Endometrial microvascular endothelial cells (primary cell): ENCODE measurements around the gene MT1H. TPM values are rescaled to one million over a fixed set of nuclear protein-coding genes. Genes with fewer than 3 reads are reported as not detected.

Source experiments
- in situ Hi-C: cut with HindIII; loops from 2 replicates; pipeline ENCODE4 v1.10.0; 2017; ENCODE audit warnings: low sequenced_read_pairs, low pct_unique_long_range_greater_than_20kb; ENCODE audit errors: inconsistent ontology term
- total RNA-seq: library from RNA; depleted of rRNA; stranded (reverse); fragments of >200 nt; gene quantifications from one replicate; pipeline ENCODE4 v1.2.3, GENCODE V29; 2015; ENCODE audit errors: inconsistent ontology term

Gene MT1H
- total RNA-seq, 1 donor from 2014 or later, result not detected

DNA sequence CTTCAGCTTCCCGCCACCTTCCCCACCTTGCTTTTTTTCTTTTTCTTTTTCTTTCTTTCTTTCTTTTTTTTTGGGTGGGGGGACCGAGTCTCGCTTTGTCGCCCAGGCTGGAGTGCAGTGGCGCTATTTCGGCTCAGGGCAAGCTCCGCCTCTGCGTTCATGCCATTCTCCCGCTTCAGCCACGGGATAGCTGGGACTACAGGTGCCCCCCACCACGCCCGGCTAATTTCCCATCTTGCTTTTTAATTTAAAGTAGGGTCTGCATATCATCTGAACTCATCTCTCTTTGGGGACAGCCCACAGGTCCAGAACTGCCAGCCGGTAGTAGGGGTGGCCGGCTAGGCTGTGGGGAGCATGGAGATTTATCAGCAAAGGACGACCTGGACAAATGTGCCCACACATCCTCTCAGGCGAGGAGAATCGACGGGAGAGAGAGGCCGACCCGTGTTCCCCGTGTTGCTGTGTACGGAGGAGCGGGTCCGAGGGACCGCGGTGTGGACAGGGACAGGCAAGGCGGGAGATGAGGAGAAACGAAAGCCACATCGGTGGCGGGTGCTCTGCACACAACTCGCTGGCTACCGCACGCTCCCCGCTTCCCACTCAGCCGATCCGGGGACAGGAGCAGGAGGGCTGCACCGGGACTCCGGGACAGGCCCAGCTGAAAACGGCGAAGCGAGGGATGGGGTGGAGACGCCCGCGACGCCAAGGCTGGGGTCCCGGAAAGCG lies 34.7 kb upstream of the MT1H start:
- in situ Hi-C loops, result no loop called here

DNA sequence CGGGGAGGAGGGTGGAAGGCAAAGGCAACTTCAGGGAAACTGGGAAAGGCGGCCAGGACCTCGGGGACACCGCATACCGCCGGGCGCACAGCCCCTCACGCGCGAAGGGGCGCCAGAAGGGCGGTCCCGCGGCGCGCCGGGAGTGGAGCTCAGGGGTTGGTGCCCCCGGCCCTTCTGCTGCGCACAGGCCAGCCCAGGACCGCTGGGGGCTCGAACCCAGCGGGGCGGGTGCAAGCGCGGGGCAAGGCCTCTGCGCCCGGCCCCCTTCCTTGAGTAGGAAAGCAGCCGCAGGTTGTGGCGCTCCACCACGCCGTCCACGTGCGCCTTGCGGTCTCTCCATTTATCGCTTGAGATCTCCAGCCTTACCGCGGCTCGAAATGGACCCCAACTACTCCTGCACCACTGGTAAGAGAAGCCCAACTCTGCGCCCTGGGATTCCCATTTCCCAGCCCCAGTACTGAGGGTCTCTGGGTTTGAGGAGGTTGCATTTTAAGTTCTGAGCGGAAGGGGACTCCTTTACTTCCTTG lies 34.1 kb upstream of the MT1H start:
- in situ Hi-C loops, result no loop called here

DNA sequence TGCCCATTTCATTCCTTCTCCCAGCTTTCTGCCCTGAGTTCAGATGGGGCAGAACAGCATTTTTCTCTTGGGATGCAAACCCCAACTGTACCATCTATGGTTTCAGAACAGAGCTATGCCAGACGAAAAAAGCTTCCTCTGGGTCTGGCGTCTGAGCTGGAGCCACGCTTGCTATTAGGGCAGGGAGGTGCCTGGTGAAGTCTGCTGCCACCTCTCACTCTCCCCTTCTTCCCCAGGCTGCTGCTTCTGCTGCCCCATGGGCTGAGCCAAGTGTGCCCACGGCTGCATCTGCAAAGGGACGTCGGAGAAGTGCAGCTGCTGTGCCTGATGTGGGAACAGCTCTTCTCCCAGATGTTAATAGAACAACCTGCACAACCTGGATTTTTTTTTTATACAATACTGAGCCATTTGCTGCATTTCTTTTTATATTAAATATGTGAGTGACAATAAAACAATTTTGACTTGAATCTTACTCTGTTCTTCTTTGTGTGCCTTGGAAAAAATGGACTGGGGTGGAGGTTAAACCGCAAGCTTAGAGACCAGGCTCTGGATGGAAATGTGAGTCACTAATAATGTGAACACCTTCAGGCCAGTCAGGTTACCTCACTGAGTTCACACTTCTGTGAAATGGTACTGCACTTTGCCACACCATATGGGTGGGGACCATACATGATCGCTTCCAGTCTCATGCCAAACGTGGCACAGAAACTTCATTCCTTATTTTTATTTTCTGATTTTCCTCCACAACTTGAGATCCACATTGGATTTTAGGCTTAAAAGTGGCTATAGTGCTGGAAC lies 32.8 kb upstream of the MT1H start:
- in situ Hi-C loops, result no loop called here

DNA sequence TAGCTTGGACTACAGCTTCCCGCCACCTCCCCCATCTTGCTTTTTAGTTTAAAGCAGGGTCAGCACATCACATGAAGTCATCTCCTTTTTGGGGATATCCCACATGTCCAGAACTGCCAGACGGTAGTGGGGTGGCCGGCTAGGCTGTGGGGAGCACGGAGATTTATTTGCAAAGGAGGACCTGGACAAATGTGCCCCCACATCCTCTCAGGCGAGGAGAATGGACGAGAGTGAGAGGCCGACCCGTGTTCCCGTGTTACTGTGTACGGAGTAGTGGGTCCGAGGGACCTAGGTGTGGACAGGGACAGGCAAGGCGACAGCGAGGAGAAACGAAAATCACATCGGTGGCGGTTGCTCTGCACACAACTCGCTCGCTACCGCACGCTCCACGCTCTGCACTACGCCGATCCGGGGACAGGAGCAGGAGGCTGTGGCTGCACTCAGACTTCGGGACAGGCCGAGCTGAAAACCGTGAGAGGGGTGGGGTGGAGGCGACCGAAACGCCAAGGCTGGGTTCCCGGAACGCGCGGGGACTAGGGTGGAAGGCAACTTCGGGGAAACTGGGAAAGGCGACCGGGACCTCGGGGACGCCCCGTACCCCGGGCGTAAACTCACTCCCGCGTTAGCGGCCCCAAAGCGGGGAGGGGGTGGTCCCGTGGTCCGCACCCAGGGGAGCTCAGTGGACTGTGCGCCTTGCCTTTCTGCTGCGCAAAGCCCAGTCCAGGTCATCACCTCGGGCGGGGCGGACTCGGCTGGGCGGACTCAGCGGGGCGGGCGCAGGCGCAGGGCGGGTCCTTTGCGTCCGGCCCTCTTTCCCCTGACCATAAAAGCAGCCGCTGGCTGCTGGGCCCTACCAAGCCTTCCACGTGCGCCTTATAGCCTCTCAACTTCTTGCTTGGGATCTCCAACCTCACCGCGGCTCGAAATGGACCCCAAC lies 31.5 kb upstream of the MT1H start, which contains the start of gene MT1A:
TSS of gene MT1A (plus strand) at position 853 of the 937 bp plus-strand sequence. CDS start at position 926, 73 bp downstream.
- in situ Hi-C loops, result no loop called here

DNA sequence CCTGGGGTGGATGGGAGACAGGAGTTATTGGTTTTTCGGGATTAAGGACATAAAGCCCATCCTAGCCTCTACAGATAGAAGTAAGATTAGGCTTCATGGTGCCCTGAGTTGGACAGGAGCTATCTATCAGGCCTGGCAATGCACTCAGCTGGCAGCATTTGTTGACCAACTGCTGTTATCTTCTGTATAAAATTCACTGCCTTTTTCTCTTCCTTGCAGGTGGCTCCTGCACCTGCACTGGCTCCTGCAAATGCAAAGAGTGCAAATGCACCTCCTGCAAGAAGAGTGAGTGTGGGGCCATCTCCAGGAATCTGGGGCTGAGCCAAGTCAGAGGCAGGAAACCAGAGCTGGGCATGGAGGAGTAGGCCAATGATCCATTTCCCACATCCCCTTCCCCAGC lies 30.6 kb upstream of the MT1H start:
- in situ Hi-C loops, result no loop called here

DNA sequence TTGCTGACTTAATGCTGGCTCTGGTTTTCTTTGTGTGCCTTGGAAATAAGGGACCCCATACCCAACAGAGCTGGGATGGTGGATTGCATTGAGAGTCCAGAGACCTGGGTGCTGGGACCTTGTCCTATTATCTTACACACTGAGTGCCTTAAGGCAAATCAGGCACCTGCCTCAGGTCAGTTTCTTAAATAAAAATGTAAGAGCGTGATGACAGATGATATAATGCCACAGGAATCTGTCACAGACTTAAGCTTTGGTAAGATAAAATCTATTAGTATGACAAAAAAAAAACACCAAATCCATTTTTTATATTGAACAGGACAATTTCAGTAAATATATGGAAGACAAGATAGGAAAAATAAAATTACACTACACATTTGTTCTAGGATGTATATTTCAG lies 29.5 kb upstream of the MT1H start:
- in situ Hi-C loops, result no loop called here

DNA sequence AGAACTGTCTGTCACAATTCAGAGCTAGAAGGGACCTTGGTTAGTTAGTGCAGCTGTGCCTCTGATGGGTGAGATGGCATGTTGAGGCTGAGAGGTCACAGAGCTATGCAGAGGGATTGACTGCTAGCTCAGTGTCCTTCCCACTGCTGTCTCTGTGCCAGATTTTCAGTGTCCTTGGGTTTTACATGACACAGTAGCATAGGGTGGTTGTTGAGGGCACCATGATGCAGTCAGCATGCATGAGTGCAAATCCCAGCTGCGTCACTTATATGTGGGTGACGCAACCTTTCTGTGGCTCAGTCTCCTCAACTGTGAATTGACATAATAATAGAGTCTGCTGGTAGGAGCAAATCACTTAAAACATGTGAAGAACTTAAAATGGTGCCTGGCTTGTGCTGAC lies 28.4 kb upstream of the MT1H start:
- in situ Hi-C loops, result no loop called here

DNA sequence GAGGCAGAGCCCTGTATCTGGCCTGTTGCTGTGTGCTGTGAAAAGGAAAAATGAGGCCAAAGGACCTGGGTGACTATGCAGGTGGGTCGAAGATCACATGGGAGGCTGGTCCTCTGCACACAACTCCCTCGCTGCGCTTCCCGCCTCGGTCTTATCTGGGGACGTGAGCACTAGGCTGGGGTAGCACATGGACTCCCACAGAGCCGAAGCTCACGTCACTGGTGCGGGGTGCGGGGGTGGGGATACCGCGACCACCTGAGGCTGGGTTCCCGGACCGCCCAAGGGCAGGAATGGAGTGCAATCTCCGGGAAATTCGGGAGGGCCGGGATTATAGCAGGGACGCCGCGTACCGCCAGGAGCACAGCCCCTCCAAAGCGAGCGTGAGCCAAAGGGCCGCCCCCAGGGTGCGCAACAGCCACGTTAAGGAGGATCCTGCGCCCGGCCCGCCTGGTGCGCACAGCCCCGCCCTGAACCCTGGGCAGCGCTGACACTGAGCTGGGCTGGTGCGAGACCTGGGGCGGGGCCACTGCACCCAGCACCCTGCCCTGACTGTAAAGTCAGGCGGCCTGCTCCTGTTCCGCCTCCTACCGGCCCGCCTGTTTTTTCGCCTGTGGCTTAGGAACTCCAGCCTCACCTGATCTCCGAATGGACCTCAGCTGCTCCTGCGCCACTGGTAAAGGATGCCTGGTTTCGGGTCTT lies 26.4 kb upstream of the MT1H start:
- in situ Hi-C loops, result no loop called here

DNA sequence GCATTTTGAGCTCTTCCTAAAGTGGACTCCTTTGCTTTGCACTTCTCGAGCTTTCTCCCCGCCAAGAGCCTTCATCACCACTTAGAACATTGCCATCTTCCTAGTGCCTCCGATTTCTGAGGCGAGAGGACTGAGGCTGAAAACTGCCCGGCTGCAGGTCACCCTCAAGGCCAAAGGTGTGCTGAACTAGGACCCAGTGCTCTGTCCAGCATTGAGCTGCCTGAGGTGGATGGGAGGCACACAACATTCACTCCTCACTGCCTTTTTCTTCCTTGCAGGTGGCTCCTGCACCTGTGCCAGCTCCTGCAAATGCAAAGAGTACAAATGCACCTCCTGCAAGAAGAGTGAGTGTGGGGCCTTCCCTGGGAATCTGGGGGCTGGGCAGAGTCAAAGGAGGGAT lies 25.8 kb upstream of the MT1H start:
- in situ Hi-C loops, result no loop called here

DNA sequence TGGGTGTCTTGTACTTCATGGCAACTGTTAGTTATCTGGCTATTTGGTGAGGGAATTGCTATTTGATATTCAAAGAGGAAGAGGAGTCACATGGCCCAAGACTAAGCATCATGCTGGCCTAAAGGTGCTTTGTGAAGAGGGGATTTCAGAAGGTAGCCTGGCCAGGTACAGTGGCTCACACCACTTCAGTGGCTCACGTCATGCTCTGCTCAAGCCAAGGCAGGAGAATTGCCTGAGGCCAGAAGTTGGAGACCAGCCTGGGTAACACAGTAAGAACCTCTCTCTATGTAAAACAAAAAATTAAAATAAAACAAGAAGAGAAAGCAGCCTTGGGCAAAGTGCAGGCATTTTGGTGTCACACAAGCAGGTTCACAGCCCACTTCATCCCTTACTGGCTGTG lies 24.3 kb upstream of the MT1H start:
- in situ Hi-C loops, result no loop called here

DNA sequence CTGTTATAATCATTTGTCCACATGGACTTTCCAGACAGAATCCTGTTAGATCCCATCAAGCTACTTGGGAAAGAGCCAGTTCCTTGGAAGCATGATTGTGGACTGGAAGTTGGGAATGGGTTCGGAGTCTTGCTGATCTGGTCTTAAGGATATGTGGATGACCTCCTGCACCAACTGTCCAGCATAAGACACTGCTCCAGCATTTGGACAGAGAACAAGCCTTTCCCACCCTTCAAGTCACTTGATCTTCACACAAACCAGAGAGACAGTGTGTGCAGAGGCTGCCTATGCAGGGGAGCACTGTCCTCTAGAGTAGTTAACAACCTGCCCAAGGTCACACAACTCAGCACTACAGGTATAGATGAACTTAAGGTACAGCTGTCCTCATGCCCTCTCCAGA lies 23.8 kb upstream of the MT1H start:
- in situ Hi-C loops, result no loop called here

DNA sequence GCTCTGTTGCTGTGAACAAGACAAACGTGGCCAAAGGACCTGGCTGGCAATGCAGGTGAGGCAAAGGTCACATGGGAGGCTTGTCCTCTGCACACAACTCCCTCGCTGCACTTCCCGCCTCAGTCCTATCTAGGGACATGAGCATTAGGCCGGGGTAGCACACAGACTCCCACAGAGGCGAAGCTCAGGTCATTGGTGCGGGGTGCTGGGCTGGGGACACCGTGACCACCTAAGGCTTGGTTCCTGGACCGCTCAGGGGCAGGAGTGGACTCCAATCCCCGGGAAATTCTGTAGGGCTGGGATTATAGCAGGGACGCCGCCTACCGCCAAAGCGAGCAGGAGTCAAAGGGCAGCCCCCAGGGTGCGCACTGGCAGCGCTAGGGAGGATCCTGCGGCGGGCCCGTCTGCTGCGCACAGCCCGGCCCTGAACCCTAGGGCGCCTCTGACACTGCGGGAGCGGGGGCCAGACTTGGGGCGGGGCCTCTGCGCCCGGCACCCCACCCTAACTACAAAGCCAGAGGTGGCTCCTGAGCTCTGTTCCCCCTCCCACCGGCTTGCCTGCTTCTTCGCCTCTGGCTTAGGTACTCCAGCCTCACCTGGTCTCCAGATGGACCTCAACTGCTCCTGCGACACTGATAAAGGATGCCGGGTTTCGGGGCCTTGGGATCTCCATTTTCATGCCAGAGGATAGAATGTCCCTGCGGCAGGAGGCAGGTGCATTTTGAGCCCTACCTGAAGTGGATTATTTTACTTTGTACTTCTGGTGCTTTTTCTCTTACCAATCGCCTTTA lies 21.8 kb upstream of the MT1H start:
- in situ Hi-C loops, result no loop called here

DNA sequence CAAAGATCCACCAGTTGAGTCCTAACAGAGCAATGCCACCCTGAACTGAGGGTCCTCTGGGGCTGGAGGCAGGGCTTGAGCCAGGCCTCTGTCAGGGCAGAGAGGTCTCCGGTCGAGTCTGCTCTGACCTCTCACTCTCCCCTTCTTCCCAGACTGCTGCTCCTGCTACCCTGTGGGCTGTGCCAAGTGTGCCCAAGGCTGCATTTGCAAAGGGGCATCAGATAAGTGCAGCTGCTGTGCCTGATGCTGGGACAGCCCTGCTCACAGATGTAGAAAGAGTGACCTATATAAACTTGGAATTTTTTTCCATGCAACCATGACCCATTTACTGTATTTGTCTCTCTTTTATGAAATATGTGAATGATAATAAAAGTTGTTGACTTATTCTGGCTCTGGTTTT lies 20.3 kb upstream of the MT1H start:
- in situ Hi-C loops, result no loop called here

DNA sequence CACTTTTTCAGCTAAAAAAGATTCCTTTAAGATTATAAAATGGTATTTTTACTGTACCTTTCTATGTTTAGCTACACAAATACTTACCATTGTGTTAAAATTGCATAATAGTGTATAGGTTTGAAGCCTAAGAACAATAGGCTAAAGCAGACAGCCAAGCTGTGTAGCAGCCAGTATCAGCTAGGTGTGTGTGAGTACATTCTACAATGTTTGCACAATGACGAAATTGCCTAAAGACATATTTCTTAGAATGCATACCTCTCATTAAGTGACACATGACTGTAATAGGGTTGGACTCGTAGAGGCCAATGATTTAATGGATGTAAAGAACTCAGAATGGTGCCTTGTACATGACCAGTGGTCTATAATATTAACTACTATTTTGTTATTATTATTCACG lies 19.8 kb upstream of the MT1H start:
- in situ Hi-C loops, result no loop called here

DNA sequence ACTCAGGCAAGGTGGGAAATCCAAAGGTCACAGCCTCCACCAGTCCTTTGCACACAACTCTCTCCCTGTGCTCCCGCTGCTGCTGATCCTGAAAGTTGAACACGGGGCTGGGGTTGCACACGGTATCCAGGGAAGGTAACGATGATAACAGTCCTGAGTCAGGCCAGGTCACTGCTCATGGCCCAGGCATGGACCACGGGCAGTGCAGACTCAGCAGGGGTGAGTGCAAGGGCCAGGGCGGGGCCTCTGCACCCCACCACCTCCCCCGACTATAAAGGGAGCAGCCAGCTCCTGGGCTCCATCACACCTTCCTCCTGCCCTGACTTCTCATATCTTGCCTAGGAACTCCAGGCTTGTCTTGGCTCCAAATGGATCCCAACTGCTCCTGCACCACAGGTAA lies 18.0 kb upstream of the MT1H start, which contains the start of gene MT1B:
TSS of gene MT1B (plus strand) at position 301 of the 400 bp plus-strand sequence. CDS start at position 369, 68 bp downstream.
- in situ Hi-C loops, result no loop called here

DNA sequence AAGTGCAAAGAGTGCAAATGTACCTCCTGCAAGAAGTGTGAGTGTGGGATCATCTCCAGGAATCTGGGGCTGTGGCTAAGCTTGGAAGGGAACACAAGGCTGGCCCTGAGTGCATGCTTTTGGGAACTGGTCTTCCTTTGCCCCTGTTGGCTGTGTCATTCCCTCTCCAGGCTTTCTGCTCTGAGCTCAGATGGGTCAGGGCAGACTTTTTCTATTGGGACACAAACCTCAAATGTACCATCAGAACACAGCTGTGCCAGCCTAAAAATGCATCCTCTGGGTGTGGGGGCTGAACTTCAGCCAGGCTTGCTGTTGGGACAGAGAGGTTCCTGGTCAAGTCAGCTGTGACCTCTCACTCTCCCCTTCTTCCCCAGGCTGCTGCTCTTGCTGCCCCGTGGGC lies 17.0 kb upstream of the MT1H start:
- in situ Hi-C loops, result no loop called here

DNA sequence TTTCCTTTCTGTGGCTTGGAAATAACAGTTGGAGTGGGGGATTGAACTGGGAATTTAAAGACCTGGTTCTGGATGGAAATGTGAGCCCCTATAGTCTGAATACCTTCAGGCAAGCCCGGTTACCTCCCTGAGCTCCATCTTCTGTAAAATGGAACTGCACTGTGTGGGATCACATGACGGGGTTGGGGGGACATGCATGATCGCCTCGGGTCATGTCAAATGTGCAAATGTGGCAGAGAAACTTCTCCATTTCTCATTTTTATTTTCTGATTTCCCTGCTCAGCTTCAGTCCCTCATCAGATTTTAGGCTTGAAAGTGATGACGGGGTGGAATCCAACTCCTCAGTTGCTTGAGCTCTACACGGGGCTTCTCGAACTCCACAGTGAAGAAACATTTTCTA lies 16.4 kb upstream of the MT1H start:
- in situ Hi-C loops, result no loop called here
